ENCODE measurements around the gene TSC2.
A peak's percentile ranks its signal among the peaks of the same experiment; 100 is the strongest.
"Not testable (repeated sequence)": the region's sequence is repeated elsewhere in the genome, so short reads cannot be mapped to it uniquely, and the experiment has no call there.

The TSC2 gene

DNA sequence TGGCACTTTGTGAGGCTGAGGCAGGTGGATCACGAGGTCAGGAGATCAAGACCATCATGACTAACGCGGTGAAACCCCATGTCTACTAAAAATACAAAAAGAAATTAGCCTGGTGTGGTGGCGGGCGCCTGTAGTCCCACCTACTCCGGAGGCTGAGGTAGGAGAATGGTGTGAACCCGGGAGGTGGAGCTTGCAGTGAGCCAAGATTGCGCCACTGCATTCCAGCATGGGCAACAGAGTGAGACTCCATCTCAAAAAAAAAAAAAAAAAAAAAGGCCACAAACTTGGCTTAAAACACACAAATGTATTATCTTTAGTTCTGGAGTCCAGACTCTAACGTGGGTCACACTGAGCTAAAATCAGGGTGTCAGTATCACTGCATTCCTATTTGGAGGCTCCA, 36.1 kb upstream of the TSC2 start:
- not testable (repeated sequence) for DNase-seq

DNA sequence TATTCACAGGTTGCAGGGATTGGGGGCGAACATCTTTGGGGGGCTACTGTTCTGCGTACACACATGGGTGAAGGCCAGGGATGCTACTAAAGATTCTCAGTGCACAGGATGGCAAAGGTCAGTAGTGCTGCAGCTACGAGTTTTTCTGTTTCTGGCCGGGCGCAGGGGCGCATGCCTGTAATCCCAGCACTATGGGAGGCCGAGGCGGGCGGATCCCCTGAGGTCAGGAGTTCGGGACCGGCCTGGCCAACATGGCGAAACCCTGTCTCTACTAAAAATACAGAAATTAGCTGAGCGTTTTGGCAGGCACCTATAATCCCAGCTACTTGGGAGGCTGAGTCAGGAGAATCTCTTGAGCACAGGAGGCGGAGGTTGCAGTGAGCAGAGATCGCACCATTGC, 34.3 kb upstream of the TSC2 start:
- no peak for DNase-seq

DNA sequence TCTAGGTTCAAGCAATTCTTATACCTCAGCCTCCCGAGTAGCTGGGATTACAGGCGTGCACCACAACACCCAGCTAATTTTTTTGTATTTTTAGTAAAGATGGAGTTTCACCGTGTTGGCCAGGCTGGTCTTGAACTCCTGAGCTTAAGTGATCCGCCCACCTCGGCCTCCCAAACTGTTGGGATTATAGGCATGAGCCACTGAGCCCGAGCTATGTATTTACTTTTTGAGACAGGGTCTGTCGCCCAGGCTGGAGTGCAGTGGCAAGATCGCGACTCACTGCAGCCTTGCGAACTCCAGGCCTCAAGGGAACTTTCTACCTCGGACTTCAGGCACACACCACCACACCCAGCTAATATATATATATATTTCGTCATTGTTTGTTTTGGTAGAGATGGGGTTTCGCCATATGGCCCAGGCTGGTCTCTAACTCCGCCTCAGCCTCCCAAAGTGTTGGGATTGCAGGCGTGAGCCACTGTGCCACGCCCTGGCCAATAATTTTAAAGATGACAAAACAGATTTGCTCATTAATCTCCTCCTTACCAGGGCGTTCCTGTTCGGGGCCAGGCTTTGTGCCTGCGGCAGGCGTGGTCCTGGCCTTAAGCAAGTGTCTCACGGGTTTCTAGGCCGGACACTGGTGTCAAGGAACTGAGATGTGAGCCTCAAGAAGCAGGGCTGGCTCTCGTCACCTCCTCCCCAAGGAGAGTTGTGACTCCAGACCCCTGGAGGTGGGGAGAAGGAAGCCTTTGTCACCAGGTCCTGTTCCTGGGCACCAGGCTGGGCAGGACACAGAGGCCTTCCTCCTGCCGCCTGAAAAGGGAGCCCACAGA, 32.5 kb upstream of the TSC2 start:
- DNase-seq = peak; percentile 54

DNA sequence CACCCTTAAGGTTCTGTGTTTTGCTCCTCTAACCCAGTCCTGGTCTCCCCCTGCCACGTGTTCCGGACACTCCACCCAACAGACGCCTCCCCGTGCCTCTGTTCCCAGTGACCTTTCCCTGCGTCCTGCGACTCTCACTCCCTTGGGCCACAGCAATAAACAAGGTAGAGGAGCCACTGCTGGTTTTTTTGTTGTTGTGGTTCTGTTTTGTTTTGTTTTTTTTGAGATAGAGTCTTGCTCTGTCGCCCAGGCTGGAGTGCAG, 31.9 kb upstream of the TSC2 start:
- DNase-seq = no peak

DNA sequence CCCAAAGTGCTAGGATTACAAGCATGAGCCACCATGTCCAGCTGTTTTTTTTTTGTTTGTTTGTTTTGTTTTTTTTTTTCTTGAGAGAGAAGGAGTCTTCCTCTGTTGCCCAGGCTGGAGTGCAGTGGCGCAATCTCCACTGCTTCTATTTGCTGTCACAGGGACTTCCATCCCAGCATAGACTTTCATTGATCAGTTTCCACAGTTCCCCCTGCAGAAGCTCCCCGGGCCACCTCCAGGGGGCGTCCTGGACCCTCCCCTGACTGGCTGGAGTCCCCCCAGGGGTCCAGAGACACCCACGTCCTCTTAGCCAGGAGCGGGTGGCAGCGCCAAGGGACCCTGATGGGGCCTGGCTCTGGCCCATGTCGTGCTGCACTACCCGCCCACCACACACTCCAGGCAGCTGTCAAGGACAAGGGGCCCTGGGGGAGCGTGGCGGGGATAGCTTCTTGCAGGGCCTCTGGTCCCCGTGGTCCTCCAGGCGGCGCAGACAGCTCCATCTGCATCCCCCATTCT, 31.3 kb upstream of the TSC2 start:
- no peak for DNase-seq

DNA sequence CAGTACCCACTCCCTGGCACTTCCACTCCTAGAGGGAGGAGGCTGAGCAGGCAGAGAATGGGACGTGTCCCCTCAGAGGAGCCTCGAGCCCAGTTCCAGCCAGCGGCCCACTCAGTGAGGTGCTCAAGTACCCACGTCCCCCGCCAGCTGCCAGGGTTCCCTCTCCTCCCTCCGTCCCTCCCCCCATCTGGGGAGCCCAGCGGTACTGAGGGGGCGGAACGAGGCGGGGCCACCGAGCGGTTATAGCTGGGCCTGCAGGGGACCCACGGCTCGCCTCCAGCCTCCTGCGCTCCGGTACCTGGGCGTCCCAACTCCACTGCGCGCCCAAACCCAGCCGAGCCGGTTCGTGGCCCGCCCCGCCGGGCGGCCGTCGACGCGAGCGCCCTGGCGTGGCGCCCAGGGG, 28.3 kb upstream of the TSC2 start, which contains the start of gene NPW:
Gene NPW (plus strand): TSS at position 268 of the 403 bp plus-strand sequence.
- DNase-seq = no peak

DNA sequence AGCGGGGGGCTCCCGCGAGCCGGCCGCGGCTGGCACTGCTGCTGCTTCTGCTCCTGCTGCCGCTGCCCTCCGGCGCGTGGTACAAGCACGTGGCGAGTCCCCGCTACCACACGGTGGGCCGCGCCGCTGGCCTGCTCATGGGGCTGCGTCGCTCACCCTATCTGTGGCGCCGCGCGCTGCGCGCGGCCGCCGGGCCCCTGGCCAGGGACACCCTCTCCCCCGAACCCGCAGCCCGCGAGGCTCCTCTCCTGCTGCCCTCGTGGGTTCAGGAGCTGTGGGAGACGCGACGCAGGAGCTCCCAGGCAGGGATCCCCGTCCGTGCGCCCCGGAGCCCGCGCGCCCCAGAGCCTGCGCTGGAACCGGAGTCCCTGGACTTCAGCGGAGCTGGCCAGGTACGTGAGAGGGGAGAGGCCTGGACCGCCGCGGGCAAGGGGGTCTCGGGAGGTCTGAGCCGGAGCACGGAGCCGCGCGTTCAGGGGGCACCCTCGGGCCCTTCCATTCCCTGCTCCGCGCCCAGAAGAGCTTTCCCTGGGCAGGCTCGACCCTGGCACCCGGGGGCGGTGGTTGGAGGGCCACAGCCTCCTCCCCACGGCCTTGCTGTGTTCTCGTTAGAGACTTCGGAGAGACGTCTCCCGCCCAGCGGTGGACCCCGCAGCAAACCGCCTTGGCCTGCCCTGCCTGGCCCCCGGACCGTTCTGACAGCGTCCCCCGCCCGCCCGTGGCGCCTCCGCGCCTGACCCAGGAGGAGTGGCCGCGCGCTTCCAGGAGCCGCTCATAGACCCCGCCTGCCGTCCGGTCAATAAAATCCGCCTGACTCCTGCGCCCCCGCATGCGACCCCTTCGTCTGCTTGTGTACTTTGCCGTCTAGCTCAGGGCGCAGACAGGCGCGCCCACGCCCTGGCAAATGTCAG, 27.6 kb upstream of the TSC2 start:
- DNase-seq = no peak

DNA sequence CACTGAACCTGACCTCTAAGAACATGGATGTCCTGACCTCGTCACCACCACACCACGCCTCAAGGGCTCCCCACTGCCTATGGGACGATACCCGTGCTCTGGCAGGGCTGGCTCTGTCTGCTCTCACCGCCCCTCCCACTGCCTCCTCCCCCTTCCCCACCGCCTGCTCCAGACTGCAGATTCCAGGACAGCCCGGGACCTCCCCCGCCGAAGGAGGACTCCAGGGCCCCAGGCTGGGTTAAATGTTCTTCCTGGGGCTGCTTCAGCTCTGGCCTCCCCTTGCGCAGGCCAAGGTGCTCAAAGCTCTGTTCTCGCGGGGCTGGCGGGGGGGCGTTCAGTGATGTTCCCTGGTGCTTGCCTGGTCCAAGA, 25.1 kb upstream of the TSC2 start:
- DNase-seq = peak; percentile 71

DNA sequence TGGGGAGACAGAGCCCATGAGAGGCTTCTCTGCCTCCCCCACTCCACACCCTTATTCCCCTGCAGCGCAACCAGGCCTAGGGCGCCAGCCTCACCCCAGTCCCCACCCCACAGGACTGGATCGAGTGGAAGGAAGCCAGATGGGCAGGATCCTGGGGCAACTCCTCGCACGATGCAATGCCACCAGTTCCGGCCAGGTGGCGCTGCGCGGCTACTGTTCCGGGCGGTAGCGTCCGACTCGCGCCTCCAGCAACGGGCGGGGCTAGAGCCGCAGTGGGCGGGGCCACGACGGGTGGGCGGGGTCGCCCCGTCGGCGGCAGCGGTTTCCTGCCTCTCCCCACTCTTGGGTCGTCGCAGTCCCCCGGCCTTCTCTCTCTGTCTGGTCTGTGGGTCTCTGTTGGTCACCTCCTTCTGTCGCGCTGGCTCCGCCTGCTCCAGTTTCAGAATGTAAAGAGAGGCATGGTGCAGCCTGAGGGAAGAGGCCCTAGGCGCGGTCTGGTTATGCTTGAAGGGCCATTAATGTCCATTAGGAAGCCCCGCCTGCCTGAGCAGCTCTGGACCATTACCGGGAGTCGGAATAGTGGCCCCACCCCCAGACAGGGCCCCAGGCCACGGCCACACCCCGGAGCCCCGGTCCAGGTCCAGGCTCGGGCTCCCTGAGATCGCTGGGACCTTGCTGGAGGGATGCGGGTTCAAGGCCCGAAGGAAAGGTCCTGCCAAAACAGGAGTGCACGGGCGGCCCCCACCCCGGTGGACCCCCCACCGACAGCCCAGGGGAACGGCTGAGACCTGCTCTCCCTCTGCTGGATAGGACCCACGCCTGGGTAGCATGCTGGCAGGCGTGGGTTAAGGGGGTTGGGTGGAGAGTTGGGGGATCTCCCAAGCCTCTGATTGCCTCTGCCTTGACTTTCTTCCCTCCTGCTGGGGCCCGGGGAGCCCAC, 24.4 kb upstream of the TSC2 start:
- peak; percentile 81 for DNase-seq

DNA sequence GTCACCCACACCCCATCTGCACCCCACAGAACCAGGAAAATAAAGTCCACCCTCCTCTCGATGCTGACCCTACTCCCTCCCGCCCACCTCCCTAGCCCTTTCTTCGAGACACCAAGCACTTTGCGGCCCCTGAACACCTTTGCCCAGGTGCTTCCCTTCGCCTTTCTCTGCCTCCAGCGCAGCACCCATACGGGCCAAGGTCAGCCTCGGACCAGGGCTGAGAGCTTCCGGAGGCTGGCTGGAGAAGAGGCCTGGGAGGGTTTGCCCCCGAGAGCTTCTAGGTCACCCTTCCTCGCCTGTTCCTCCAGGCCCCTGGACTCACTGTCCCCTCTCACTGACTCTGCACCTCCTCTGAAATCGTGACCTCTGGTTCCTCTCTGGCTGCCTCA, 23.8 kb upstream of the TSC2 start:
- DNase-seq = no peak

DNA sequence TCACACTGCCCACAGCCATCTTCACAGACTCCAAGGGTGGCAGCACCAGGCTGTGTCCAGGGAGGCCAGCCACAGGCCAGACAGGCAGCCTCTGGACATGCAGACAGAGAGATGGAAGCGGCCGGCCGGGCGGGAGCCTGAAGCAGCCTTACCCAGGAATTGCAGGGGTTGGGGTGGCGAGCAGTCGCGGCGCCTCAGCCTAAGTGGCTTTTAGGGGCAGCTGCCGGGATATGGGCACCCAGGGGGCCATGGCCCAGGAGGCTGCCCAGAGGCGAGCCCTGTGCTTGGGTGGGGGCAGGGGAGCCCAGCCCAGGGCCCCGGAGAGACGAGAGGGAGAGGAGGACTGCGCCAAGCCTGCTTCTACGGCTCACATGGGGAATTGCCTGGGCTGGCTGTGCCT, 22.5 kb upstream of the TSC2 start:
- DNase-seq = no peak

DNA sequence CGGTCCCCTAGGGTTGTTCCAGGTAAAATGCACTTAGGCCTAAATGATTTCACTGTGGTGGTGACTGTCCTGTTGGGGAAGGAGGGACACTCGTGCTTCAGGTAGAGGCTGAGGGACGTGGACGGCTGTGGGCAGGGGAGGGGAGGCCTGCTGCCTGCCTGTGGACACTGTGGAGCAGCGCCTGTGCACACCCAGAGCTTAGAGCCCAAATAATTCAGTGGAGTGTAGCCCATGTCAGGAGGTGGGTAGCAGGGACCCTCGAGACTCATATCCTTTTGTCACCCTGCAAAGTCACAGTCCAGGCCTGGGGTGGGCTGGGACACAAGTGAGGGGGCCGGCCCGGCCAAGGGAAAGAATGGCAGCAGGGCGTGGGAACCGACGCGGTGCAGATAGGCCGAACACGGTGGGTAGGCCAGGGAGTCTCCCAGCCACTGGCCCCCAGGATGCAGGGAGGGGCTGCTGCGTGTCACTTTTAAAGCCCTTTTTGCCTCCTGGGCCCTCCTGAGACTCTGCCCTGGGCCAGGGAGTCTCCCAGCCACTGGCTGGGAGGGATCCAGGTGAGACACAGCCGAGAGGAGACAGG, 21.8 kb upstream of the TSC2 start:
- DNase-seq = no peak

DNA sequence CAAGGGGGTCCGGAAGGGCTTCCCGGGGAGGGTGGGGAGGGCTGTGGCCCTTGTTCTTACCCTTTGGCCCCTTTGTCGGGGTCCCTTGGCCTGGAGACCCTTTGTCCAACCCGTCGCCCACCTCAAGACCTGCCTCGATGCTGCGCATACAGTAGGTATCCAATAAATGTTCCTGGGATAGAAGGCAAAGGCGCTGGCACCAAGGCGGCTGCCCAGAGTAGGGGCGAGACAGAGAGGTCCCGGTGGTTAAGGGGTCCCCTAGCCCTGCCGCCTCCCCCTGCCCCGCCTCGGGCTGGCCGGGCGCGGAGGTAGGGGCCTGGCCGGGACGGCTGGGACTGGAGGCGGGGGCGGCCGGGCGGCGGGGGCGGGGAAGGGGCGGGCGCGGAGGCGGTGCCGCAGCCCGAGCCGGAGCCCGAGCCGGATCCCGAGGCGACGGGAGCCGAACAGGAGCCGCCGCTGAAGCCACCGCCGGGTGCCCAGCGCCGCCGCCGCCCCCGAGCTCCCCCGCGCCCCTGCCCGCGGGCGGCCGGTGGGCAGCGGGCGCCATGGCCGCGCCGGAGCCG, 21.2 kb upstream of the TSC2 start, which contains the start of gene NHERF2:
Gene NHERF2 (plus strand): TSS at position 442 of the 563 bp plus-strand sequence. CDS start 104 bp downstream, at position 546.
- DNase-seq = no peak

DNA sequence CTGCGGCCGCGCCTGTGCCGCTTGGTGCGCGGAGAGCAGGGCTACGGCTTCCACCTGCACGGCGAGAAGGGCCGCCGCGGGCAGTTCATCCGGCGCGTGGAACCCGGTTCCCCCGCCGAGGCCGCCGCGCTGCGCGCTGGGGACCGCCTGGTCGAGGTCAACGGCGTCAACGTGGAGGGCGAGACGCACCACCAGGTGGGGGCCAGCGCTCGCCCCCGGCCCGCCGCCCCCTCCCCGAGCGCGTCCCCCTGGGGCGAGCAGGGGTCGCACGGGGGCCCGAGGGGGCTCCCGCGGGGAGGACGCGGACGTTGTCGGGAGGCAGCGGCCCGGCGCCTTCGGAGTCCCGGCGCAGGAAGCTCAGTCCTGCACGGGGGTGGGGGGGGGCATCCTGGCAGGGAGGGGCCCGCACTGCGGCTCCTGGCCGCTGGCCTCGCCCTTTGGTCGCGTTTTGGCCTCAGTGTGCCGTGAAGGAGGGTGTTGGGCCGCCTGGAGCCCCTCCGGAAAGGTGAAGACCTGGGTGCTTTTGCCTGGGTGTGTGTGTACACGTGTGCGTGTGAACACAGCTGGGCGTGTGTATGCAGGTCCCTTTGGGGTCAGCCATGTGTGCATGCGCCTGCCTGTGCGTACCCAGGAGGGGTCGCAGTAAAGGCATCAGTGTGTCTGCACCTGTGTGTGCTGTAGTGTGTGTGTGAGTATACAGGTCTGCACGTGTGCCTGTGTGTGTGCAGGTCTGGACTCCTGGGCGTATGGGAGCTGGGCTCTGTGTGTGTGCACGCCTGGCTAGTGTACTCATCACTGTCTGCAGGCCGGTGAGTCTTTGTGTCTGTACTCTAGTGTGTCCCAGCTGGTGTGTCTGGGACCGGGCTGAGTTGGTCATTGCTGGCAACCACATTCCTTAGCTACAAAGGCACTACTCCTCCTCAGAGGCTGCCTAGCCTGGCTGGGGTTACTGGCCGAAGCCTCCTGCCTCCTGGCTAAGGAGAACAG, 20.5 kb upstream of the TSC2 start:
- DNase-seq = no peak

DNA sequence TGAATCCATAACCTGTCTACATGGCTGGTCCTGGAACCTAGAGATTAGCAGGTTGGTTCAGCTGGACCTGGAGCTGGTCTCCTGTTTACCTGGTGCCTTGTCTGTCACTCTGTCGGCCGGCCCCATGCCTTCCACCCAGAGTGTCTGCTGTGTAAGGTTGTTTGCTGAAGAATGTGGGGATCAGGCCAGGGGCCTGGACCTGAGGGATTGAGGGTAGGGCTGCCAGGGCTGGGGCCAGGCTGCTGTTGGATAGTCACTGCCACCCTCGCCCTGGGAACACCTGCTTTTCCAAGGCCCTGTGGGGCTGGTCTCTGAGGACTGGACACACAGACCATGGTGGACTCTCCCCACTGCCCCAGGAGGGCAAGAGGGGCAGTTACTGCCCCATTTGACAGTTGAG, 19.6 kb upstream of the TSC2 start:
- no peak for DNase-seq

DNA sequence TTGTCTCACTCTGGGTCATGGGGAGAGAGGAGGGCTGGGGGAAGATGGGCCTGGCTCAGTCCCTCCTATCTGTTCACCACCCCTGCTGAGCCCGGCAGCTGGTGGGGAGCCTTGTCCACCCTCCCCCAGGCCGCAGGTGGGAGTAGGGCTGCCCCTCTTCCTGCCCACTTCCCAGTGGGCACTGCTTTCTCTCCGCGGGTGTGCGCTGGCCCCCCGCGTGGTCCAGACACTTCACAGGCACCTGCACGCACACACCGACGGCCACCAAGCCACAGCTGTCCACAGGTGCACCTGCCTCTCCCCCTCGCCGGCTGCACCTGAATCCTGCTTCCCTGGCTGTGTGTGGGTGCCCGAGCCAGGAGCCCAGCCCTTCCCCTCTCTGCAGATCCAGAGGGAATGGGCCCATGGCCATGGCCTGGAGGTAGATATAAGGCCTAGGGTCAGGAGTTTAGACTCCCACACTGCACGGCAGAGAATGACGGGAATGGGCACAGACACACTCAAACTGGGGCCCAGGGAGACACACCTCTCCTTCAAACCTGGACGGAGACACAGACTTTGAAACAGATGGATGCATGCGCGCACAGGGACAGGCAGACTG, 19.1 kb upstream of the TSC2 start:
- no peak for DNase-seq

DNA sequence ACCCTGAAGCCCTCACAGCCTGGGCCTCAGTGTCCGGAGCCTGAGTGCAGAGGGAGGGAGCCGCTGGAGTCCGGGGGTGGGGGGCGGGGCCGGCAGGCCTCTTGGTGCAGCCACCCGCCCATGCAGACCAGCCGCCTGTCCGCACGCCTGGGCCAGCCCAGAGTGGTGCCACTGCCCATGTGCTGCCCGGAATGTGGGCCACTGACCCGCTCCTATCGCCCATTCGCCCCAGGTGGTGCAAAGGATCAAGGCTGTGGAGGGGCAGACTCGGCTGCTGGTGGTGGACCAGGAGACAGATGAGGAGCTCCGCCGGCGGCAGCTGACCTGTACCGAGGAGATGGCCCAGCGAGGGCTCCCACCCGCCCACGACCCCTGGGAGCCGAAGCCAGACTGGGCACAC, 18.4 kb upstream of the TSC2 start:
- no peak for DNase-seq

DNA sequence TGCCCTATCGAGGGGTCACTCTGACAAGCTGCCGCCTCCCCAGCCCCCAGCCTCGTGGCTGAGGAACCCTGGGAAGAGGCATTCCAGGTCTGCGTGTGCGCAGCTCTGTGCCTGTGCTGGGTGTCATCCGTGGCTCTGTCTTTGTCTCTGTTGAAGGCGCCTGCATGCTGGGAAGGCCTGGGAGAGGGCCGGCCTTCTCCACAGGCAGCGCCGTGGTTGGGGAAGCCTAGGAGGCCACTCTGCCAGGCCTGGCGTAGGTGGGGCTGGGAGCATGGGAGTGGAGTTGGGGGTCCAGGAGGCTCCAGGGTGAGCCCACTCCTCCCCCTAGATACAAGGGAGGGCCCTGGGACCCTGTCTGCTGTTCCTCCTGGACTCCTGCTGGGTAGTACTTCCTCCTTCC, 17.7 kb upstream of the TSC2 start:
- DNase-seq = no peak

DNA sequence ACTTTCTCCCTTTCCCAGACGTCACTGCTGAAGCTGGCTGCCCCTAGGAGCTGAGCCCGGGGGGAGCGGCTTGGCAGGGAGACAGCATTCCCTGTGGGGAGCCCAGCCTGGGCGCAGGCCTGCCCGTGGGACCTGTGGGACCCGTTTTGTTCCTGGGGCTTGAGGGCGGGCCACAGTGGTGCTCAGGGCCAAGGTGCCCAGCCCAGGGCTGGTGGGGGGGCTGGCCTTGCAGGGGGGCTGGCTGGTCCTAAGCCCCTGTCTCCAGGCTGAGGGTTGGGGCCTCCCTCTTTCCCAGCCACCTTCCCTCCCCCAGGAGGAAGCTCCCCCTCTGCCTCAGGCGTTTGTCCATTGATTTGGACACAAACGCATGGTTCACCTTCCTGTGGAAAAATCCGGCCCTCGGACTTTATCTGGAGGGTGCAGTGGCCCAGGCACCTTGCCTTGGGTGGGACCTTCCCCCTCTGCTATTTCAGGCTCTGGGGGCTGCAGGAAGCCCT, 16.7 kb upstream of the TSC2 start:
- no peak for DNase-seq
